Activated CD4-positive, alpha-beta T cell treated with anti-CD3 and anti-CD28 coated beads, Interleukin-2, amount 50 U/mL, for 4 hours (primary cell): ENCODE results near the gene LGR6.
"Not testable (repeated sequence)": the region's sequence is repeated elsewhere in the genome, so short reads cannot be mapped to it uniquely, and the experiment has no call there.

Source experiments
- DNase-seq, 2 experiments: peaks; one replicate each; pipeline ENCODE4 v3.0.0-alpha.2; 2020

Gene LGR6

GRCh38 chr1:202352583-202353197, 159.1 kb downstream of the LGR6 start:
- DNase-seq, result not testable (repeated sequence)

- DNase-seq, result no peak
Observed at GRCh38 chr1:202355944-202356553, 162.4 kb downstream of the LGR6 start.

GRCh38 chr1:202357506-202357905, 163.9 kb downstream of the LGR6 start:
- no peak for DNase-seq

DNA sequence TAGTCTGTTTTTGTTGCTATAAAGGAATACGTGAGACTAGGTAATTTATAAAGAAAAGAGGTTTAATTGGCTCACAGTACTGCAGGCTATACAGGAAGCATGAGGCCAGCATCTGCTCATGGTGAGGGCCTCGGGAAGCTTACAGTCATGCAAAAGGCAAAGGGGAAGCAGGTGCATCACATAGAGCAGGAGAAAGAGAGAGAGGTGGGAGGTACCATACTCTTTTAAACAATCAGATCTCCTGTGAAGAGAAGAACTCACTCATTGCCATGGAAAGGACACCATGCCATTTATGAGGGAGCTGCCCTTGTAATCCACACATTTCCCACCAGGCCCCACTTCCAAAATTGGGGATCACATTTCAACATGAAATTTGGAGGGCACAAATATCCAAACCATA, 167.6 kb downstream of the LGR6 start:
- DNase-seq, result no peak

DNA sequence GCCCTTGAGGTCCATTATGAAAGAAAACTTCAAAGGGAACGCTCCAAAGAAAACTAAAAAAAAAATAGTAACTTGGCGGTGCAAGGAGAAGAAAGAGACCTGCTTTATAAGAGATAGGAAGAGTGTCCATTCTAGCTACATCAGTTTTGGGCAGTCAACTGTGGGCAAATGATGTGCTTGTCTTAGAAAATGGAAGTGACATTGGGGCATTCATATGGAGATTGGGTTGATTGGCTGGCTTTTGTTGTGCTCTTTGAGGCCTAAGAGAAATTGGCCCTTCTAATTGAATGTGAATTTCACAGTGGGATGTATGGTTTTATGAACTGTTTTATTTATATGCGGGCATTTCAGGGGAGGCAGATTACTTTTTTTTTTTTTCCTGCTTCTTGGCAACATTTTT, 168.1 kb downstream of the LGR6 start:
- no peak for DNase-seq

DNA sequence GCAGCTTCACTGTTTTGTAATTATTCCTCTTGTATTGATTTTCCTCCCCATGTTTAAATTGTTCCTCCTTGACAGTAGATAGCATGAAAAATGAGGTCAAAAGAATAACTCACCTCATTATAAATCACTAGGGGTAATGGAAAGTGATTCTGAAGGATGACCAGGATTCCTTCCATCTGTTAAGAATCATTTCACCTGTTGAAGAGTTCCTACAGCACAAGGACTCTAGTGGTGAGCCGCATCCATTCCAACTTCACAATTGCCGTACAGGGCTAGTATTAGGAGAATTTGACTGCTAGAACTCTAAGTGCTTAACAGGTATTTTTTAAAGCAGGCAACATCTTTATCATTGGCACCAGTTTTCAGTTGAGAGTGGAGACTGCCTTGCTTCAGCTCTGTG, 168.6 kb downstream of the LGR6 start:
- no peak for DNase-seq

GRCh38 chr1:202365092-202365815, 171.7 kb downstream of the LGR6 start:
- no peak for DNase-seq

DNA sequence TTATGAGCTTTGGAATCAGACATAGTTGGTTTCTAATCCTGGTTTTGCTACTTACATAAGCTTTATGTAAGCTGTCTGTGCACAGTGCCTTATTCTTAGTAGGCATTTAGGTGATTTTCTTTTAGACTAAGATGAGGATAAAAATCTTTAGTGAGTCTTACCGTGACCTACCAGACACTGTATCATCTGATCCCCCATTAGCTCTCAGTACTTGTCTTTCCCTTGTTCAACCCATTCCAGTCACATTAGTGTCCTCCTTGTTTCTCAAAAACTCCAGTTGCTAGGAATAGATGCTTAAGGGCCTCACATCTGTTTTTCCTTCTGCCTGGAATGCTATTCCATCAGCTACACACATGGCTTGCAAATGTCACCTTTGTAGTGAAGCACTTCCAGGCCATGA, 173.7 kb downstream of the LGR6 start:
- no peak for DNase-seq
